Measurements from ENCODE around the gene ZNF497. TPM values are rescaled to one million over a fixed set of nuclear protein-coding genes. Genes with fewer than 3 reads are reported as not detected.

The ZNF497 gene
- total and polyA plus RNA-seq, 9 of the 15 experiments (the other 6 are each of a cell fraction or from before 2014, with no cell fraction given) = 0.06 to 0.98 (median 0.44) TPM; not detected in 1

- no TSS peak for BruUV-seq (replicated peaks)
- CTCF ChIA-PET (ENCODE audit: low intra/inter-chr PET ratio) = no interaction called here
- Histone ChIP-seq H3K9ac (ENCODE audit: insufficient read depth in 1 of 2, low read depth in 2 of 2, low read length in 2 of 2) (peak overlapping the region; percentile 57 to 92; a peak in 3 of 4 replicates), H3K4me2 (ENCODE audit: insufficient read depth, low read length) (peak overlapping the region; percentile 100), H3K27me3 (ENCODE audit: control insufficient read depth in 2 of 2, insufficient read depth in 2 of 2, low read length in 2 of 2) (no peaks in the 10 kb centered on the region), H3K36me3 (ENCODE audit: control insufficient read depth, insufficient read depth, low read length) (no peaks in the 10 kb centered on the region; the same call in 2 of the 3 replicates), H2AFZ (ENCODE audit: low read depth, low read length) (no peak overlapping the region), H4K20me1 (replicated peaks; ENCODE audit: control insufficient read depth, insufficient read depth, low read length) (peaks cover 4% of the 10 kb centered on the region; the same call in 1 of the 2 replicates), H3K79me2 (ENCODE audit: control insufficient read depth, insufficient read depth, low read length) (peaks cover 44% of the 10 kb centered on the region), H3K4me3 (peak overlapping the region; percentile 98), H3K9me3 (replicated peaks; ENCODE audit: control insufficient read depth, insufficient read depth, low read depth, low read length) (no peaks in the 10 kb centered on the region), H3K9me1 (ENCODE audit: control insufficient read depth, insufficient read depth, low read length) (peaks cover 2% of the 10 kb centered on the region), H3K4me1 (replicated peaks in 1 of 2; ENCODE audit: control insufficient read depth in 2 of 2, insufficient read depth in 2 of 2, low read length in 2 of 2) (peaks cover 20% of the 10 kb centered on the region in 2 experiments; a peak in 4 of 5 replicates), H3K27ac (ENCODE audit: extremely low read depth, low read depth, low read length) (no peak overlapping the region; the same call in 2 of the 3 replicates)
- ATAC-seq (no peak), FAIRE-seq (no peak), DNase-seq (ENCODE audit: extremely low read depth in 1 of 4, low spot score in 3 of 4) (no peak)
- in situ Hi-C loops (cut with MboI) (no loop called here), intact Hi-C loops (cut with micrococcal nuclease) (loop anchor here (1.0 to 5.0 kb wide), 6 partner anchors 20 to 194 kb away; partner anchors contain the start of genes ERVK3-1, ZBTB45, ZNF274 and ZNF446)
- WGBS (ENCODE audit: insufficient coverage, low coverage, missing lambda C conversion rate) = 51% methylated on average over 6 of the region's 6 CpGs
- POLR2A ChIA-PET = interaction anchor here (0.6 to 2.2 kb wide), 4 partner anchors 16 to 1974 kb away, joined by 3 to 9 read pairs (median 6); no protein-coding TSS in a partner anchor
- TF ChIP-seq TSC22D4 (tag; IDR thresholded peaks at IDR 0.05) = no peak
- no peak for TF ChIP-seq ATF2 (CRISPR knock-in tag; IDR thresholded peaks at IDR 0.05)
- no peak for TF ChIP-seq PURB (CRISPR knock-in tag; IDR thresholded peaks at IDR 0.05; ENCODE audit: low read depth)
- TF ChIP-seq FOXP1 (CRISPR knock-in tag; IDR thresholded peaks at IDR 0.05) = no peak
- peak; percentile 32 for TF ChIP-seq CBFA2T2 (conservative IDR thresholded peaks at IDR 0.05)
- TF ChIP-seq STAT5A (IDR thresholded peaks at IDR 0.05; ENCODE audit: borderline replicate concordance, low read length) = no peak
- no peak for TF ChIP-seq ARNT (IDR thresholded peaks at IDR 0.05)
- TF ChIP-seq CBFA2T3 (IDR thresholded peaks at IDR 0.05) = peak; percentile 48
- 0 out of 2 replicates have a peak, but pooled peaks have one; percentile 22 for TF ChIP-seq ZNF407 (IDR thresholded peaks at IDR 0.05; ENCODE audit: low read depth)
- no peak for TF ChIP-seq HEY1 (CRISPR knock-in tag; IDR thresholded peaks at IDR 0.05; ENCODE audit: borderline replicate concordance)
- TF ChIP-seq ATF3 (IDR thresholded peaks at IDR 0.05) = peak; percentile 37; the same call in 1 of the 2 replicates
- no peak for TF ChIP-seq ATF3 (CRISPR knock-in tag; conservative IDR thresholded peaks at IDR 0.05)
Observed at GRCh38 chr19:58325311-58326022, 37.1 kb downstream of the ZNF497 start.

Data from K562 (cell line).